ENCODE results near the gene TEAD1. TPM values are rescaled to one million over a fixed set of nuclear protein-coding genes. Genes with fewer than 3 reads are reported as not detected.

The TEAD1 gene
- total and polyA plus RNA-seq, 9 of the 15 experiments (the other 6 are each of a cell fraction or from before 2014, with no cell fraction given) = 1.7 to 17.7 (median 10.8) TPM

DNA sequence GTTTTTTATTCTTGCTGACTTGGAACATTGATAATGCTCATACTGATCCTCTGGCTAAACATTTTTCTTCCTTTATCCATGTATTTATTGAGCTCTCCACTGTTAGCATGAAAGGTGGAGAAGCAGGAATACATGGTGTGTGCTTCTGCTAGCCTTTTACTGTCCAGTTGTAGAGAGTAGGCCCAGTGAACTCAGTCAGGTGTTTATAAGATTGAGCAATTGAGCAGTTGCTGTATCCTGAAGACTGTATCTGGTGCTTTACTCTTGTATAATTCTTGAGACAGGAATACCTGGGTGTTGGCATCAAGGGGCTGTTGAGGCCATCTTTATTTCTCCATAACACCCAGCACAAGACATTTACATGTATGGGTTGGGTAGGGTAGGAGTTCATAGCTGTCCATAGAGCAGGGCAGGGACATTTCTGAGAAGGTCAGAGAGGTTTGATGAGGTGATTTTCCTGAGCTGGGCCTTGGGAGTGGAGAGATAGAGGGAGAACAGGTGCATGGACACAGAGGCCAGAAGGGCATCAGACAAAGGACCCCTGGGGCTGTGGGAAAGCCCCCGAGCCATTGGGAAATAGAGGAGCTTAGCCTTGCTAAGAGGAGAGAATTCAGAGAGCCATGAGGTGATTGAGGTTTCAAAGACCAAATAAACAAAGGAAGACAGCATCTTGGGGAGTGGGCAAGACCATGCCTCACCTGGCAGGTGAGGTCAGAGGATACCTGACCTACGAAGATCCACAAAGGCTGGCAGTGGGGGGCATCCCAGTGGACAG, 155.5 kb downstream of the TEAD1 start:
- H4K20me1 ChIP-seq (replicated peaks; ENCODE audit: control insufficient read depth, insufficient read depth, low read length) = no peaks in the 10 kb centered on the region
- H2AFZ ChIP-seq (ENCODE audit: low read depth, low read length) = no peak overlapping the region
- FAIRE-seq = no peak
- ChIA-PET CTCF (ENCODE audit: low intra/inter-chr PET ratio) (no interaction called here), POLR2A (interaction anchor here (0.6 to 2.3 kb wide), 4 partner anchors 12 to 116 kb away, joined by 3 to 21 read pairs (median 6); no protein-coding TSS in a partner anchor)
- H3K4me2 ChIP-seq (ENCODE audit: insufficient read depth, low read length) = peak overlapping the region; percentile 76; the same call in 1 of the 2 replicates
- no peak for DNase-seq (ENCODE audit: extremely low read depth in 1 of 4, low spot score in 3 of 4)
- WGBS (ENCODE audit: insufficient coverage, low coverage, missing lambda C conversion rate) = 67% methylated on average over 2 of the region's 2 CpGs
- no peaks in the 10 kb centered on the region for H3K9me1 ChIP-seq (ENCODE audit: control insufficient read depth, insufficient read depth, low read length)
- H3K27ac ChIP-seq (ENCODE audit: extremely low read depth, low read depth, low read length) = no peak overlapping the region
- H3K4me3 ChIP-seq = no peak overlapping the region
- no TSS peak for BruUV-seq (replicated peaks)
- in situ Hi-C loops (cut with MboI) (no loop called here), intact Hi-C loops (cut with micrococcal nuclease) (loop anchor here (2.0 to 5.0 kb wide), 3 partner anchors 13 to 58 kb away; no protein-coding TSS in a partner anchor)
- H3K36me3 ChIP-seq (ENCODE audit: control insufficient read depth, insufficient read depth, low read length) = no peaks in the 10 kb centered on the region
- peaks cover 5 to 25% of the 10 kb centered on the region in 2 experiments; a peak in 4 of 5 replicates for H3K4me1 ChIP-seq (replicated peaks in 1 of 2; ENCODE audit: control insufficient read depth in 2 of 2, insufficient read depth in 2 of 2, low read length in 2 of 2)
- H3K79me2 ChIP-seq (ENCODE audit: control insufficient read depth, insufficient read depth, low read length) = peaks cover 12% of the 10 kb centered on the region; the same call in 1 of the 3 replicates
- TF ChIP-seq CBFA2T2 (conservative IDR thresholded peaks at IDR 0.05) (no peak), ZNF232 (CRISPR knock-in tag; IDR thresholded peaks at IDR 0.05) (no peak), HNRNPUL1 (IDR thresholded peaks at IDR 0.05; ENCODE audit: low read length) (no peak), FOS (IDR thresholded peaks at IDR 0.05; ENCODE audit: extremely low read depth, insufficient read length) (no peak), ZNF316 (IDR thresholded peaks at IDR 0.05) (0 out of 2 replicates have a peak, but pooled peaks have one; percentile 12), CEBPB (tag; IDR thresholded peaks at IDR 0.05) (peak; percentile 26), SMARCC2 (IDR thresholded peaks at IDR 0.05; ENCODE audit: low read depth) (no peak)
- H3K27me3 ChIP-seq (ENCODE audit: control insufficient read depth in 2 of 2, insufficient read depth in 2 of 2, low read length in 2 of 2) = no peaks in the 10 kb centered on the region
- H3K9ac ChIP-seq (ENCODE audit: insufficient read depth in 1 of 2, low read depth in 2 of 2, low read length in 2 of 2) = no peak overlapping the region; a peak in 1 of 4 replicates
- H3K9me3 ChIP-seq (replicated peaks; ENCODE audit: control insufficient read depth, insufficient read depth, low read depth, low read length) = no peaks in the 10 kb centered on the region
- no peak for ATAC-seq
